Measurements from ENCODE around the gene CTRB2. TPM values are rescaled to one million over a fixed set of nuclear protein-coding genes. Genes with fewer than 3 reads are reported as not detected.

Gene CTRB2
- total and polyA plus RNA-seq, 3 donors from 2014 or later: 0.63 to 1.1 (median 0.69) TPM

- no peaks in the 10 kb centered on the region for H3K9me3 ChIP-seq
- 40 to 45% methylated on average over 13 to 24 of the region's 24 CpGs for WGBS, 2 donors
- H3K27ac ChIP-seq: peak overlapping the region; percentile 72 to 90
- no peaks in the 10 kb centered on the region for H3K36me3 ChIP-seq (ENCODE audit: low read depth, missing control alignments)
- peak overlapping the region; percentile 78 to 91 for H3K4me3 ChIP-seq
- peaks cover 86% of the 10 kb centered on the region for H3K4me1 ChIP-seq
- no peaks in the 10 kb centered on the region for H3K27me3 ChIP-seq
- TF ChIP-seq CTCF (IDR thresholded peaks at IDR 0.05) (no peak), POLR2A (IDR thresholded peaks at IDR 0.05) (no peak)
- intact Hi-C loops (cut with DNase I; ENCODE audit: low total_unique reads): no loop called here
- peak; percentile 14 for DNase-seq
These were observed 45.3 kb upstream of the CTRB2 start for GRCh38 chr16:75252049-75252864.

GRCh38 chr16:75251280-75252048, 44.5 kb upstream of the CTRB2 start, which contains the start of gene BCAR1:
Gene BCAR1, minus strand, starts transcription at chr16:75251624. Its CDS starts 142 bp downstream, at chr16:75251482.
- Histone ChIP-seq H3K27me3 (no peaks in the 10 kb centered on the region), H3K27ac (peak within 1 kb of the TSS; percentile 80 to 90), H3K9me3 (no peaks in the 10 kb centered on the region), H3K4me1 (peaks cover 84% of the 10 kb centered on the region), H3K36me3 (ENCODE audit: low read depth, missing control alignments) (no peaks in the 10 kb centered on the region), H3K4me3 (peak within 1 kb of the TSS; percentile 78 to 91)
- intact Hi-C loops (cut with DNase I; ENCODE audit: low total_unique reads): no loop called here
- TF ChIP-seq POLR2A (IDR thresholded peaks at IDR 0.05) (no peak), CTCF (IDR thresholded peaks at IDR 0.05) (no peak)
- peak; percentile 93 for DNase-seq
- WGBS, 2 donors: 2 to 5% methylated on average over 7 to 23 of the region's 84 CpGs

- no peak for DNase-seq
- WGBS, 2 donors: 0% methylated on average over 26 of the region's 59 CpGs; no CpG with 5 or more reads in 1 of the 2 donors
- Histone ChIP-seq H3K4me1 (peaks cover 84% of the 10 kb centered on the region), H3K36me3 (ENCODE audit: low read depth, missing control alignments) (no peaks in the 10 kb centered on the region), H3K27ac (peak overlapping the region; percentile 80 to 90), H3K4me3 (peak overlapping the region; percentile 78 to 91), H3K9me3 (no peaks in the 10 kb centered on the region), H3K27me3 (no peaks in the 10 kb centered on the region)
- intact Hi-C loops (cut with DNase I; ENCODE audit: low total_unique reads): no loop called here
- TF ChIP-seq CTCF (IDR thresholded peaks at IDR 0.05) (no peak), POLR2A (IDR thresholded peaks at IDR 0.05) (no peak)
These were observed 43.9 kb upstream of the CTRB2 start for GRCh38 chr16:75250809-75251279.

DNA sequence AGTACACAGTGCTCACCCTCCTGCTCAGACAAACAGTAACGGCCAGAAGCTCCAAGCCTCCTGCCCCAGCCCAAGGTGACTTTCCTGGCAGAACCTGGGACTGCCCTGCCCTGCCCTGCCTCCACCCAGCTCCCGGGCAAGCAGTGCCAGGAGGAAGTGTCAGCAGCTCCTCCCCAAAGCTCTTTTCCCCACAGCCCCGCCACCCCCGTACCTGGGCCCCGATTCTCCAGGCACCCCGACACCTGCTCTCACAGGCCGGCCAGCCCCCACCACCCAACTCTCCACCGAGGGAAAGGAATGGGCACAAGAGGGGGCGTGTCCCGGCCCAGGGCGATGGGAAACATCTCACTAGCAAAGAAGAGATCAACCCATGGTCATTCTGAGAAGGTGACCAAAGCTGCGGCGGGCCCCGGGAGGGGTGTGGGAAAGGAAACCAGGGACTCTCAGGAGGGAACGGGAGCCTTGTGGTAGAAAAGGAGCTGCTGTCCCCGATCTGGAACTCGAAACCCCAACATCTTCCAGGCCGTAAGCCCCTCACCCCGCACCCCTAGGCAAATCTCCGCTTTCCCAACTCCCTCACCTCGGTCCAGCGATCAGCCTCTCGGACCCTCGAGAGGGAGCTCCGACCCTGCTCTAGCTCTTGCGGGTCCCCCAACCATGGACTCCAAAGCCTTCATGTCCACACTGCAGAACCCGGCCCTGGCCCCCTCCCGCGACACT, 43.3 kb upstream of the CTRB2 start:
- Histone ChIP-seq H3K4me1 (peaks cover 87% of the 10 kb centered on the region), H3K36me3 (ENCODE audit: low read depth, missing control alignments) (no peaks in the 10 kb centered on the region), H3K9me3 (no peaks in the 10 kb centered on the region), H3K27me3 (no peaks in the 10 kb centered on the region), H3K27ac (peak overlapping the region; percentile 80 to 90), H3K4me3 (peak overlapping the region; percentile 78 to 91)
- no peak for DNase-seq
- WGBS, 2 donors: 5 to 9% methylated on average over 15 to 29 of the region's 29 CpGs
- intact Hi-C loops (cut with DNase I; ENCODE audit: low total_unique reads): no loop called here
- TF ChIP-seq CTCF (IDR thresholded peaks at IDR 0.05) (no peak), POLR2A (IDR thresholded peaks at IDR 0.05) (no peak)
